ENCODE measurements around the gene FN3K.

The FN3K gene

DNA sequence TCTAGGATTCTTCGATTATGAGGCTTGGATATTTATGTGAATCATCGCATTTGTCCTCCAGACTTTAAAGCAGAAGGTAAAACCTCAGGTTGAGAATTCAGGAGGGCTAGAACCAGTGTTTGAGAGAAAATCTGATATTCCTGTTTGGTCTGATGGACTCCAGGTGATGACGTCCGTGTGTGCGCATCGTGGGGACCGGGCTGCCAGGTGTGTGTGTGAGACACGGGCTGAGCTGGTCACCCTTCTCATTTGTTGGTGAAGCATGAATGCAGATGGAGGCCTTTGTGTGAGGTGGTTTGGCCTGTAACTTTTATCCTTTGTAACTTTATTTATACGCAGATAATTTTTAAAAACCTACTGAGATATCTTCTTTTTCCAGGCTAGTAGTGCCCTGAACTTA is 61.6 kb downstream of the FN3K start:
- DNase-seq, result no peak

DNA sequence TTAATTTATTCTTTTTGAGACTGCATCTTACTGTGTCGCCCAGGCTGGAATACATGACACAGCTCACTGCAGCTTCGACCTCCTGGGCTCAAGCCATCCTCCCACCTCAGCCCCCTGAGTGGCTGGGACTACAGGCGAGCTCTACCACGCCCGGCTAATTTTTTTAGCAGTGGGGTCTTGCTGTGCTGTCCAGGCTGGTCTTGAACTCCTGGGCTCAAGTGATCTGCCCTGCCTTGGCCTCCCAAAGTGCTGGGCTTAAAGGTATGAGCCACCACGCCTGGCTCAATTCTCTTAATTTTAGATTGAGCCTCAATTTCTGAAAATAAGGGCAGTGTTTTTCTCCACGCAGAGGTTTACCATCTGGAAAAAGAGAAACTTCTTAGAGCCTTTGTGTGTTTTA is 63.3 kb downstream of the FN3K start:
- no peak for DNase-seq

DNA sequence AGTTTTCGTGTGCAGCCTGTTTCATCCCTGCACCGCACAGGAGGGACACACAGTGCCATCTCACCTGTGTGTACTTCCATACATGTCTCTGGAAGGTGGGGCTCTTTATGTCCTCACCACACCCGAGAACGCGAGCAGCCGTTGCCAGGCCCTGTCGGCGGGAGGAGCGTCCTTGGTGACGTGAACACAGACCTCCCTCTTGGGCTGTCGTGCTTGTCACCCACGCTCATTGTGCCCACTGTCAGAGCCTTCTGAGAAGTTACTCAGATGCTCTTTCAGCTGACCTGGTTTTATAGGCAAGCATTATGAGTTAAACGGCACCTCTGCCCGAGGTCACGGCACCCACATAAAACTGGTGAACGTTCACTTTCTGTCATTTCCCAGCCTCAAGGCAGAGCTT is 64.2 kb downstream of the FN3K start:
- no peak for DNase-seq
